Omental fat pad (tissue), 4 donors: ENCODE measurements around the gene SASH3. TPM values are rescaled to one million over a fixed set of nuclear protein-coding genes. Genes with fewer than 3 reads are reported as not detected.

ENCODE experiments used
- ATAC-seq: fragments of 150-250 bp; one replicate; pipeline ENCODE4 v1.9.1; 2016; ENCODE audit warnings: mild to moderate bottlenecking, moderate library complexity; ENCODE audit not compliant: low FRiP score
- DNase-seq: peaks from one replicate; pipeline ENCODE4 v3.0.0-alpha.2; 2019; ENCODE audit warnings: low spot score
- CTCF ChIP-seq, 3 donors: fragments of 450-650 bp; IDR thresholded peaks; one replicate each; pipeline ENCODE4 v1.5.1; 2016 to 2017; ENCODE audit warnings: antibody characterized with exemption in 3 of 3, mild to moderate bottlenecking in 3 of 3, moderate library complexity in 2 of 3
- total RNA-seq, 4 donors: library from RNA; depleted of rRNA; stranded (reverse); fragments of >200 nt; gene quantifications; one replicate each; pipeline ENCODE4 v1.1.0, GENCODE V29; 2016

SASH3 gene
- total RNA-seq, 4 donors from 2014 or later: 9.4 to 26.7 (median 20.6) TPM

GRCh38 chrX:129808829-129809796, 29.4 kb downstream of the SASH3 start:
- ATAC-seq: no peak
- DNase-seq: no peak
- TF ChIP-seq CTCF (IDR thresholded peaks at IDR 0.05): no peak

DNA sequence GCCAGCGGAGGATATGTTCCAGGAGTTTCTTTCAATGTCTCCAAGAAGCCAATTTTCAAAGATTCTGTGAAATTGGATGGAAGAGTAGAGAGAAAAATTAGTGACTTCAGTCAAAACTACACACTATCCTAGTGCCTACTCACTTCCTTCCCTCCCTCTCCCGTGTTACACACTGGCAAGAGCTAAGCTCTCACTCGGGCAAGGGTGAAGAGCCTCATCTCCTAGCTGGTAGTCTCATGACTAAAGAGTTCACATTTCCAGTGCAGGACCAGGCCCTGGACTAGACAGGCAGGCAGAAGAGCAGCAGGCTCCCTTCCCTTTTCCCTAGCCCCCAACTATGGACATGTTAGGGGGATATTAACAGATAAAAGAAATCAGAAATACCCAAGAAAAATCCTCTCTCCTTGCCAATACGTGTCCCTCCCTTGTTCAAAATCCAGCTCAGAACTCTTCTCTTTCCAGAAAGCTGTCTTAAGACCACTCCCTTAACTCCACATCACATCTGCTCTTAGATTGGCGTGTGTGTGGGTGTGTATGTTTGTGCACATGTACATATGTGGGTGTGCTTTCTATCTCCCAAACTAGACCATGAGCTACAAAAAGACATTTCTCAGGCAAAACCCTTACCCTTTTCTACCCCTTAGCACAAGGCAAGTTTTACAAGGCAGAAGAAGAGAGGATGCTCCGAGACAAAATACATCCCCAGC, 34.1 kb downstream of the SASH3 start:
- no peak for DNase-seq
- no peak for ATAC-seq
- no peak for TF ChIP-seq CTCF (IDR thresholded peaks at IDR 0.05)

- DNase-seq: no peak
- ATAC-seq: no peak
- TF ChIP-seq CTCF (IDR thresholded peaks at IDR 0.05): no peak
These were observed 38.4 kb downstream of the SASH3 start for GRCh38 chrX:129818123-129818522.

- DNase-seq (no peak), ATAC-seq (no peak)
- TF ChIP-seq CTCF (IDR thresholded peaks at IDR 0.05): no peak
These were observed 43.4 kb downstream of the SASH3 start for GRCh38 chrX:129823115-129823514.

DNA sequence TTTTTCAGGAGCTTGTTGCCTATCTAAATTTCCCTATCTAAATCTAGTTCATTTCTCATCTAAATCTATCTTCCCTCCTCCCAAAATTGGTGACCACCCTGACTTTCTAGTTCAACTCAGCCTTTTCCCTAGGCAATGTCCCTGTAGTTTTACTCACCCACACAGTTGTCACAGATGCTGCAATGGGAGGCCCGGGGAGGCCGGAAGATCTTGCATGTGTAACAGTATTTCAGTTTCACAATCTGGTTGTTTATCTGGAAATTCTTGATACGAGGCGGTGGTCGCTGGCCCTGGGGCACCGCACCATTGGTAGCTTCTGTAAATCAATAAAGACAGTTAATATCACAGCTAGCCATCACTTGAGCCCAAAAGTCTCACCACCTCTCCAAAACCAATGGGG, 43.8 kb downstream of the SASH3 start:
- no peak for ATAC-seq

GRCh38 chrX:129824620-129825019, 44.9 kb downstream of the SASH3 start:
- ATAC-seq: no peak
- DNase-seq: no peak
- TF ChIP-seq CTCF (IDR thresholded peaks at IDR 0.05): no peak

More for the DNA sequence above, 43.8 kb downstream of the SASH3 start:
- no peak for TF ChIP-seq CTCF (IDR thresholded peaks at IDR 0.05)
- no peak for DNase-seq
